HepG2 (cell line): ENCODE results near the gene TWNK. TPM values are rescaled to one million over a fixed set of nuclear protein-coding genes. Genes with fewer than 3 reads are reported as not detected.

Source experiments
- BRD4 ChIP-seq: sonication (generic); formaldehyde crosslinking; IDR thresholded peaks from 2 replicates; pipeline ENCODE4 v1.4.0; 2020; ENCODE audit warnings: missing genetic modification reagents
- LCORL ChIP-seq, 2 experiments: fragments of 450-650 bp in 1 of 2; sonication (generic) in 1 of 2; formaldehyde crosslinking in 1 of 2; IDR thresholded peaks; 2 replicates each; pipeline versions ENCODE4 v1.5.0 to v1.6.1; 2017 to 2020; ENCODE audit warnings: antibody characterized with exemption in 1 of 2, missing genetic modification reagents in 1 of 2
- RARA ChIP-seq: IDR thresholded peaks from 2 replicates; pipeline ENCODE4 v1.6.1; 2016; ENCODE audit warnings: missing genetic modification reagents, missing compliant biosample characterization
- SCMH1 ChIP-seq: sonication (generic); formaldehyde crosslinking; IDR thresholded peaks from 2 replicates; pipeline ENCODE4 v1.9.0; 2021; ENCODE audit warnings: missing genetic modification reagents, mild to moderate bottlenecking, borderline replicate concordance
- SNAPC4 ChIP-seq: sonication (generic); formaldehyde crosslinking; IDR thresholded peaks from 2 replicates; pipeline ENCODE4 v1.4.0; 2020; ENCODE audit warnings: mild to moderate bottlenecking, missing genetic modification reagents
- TRIM24 ChIP-seq: sonication (generic); formaldehyde crosslinking; IDR thresholded peaks from 2 replicates; pipeline ENCODE4 v1.8.0; 2022; ENCODE audit warnings: mild to moderate bottlenecking, missing genetic modification reagents
- ZNF333 ChIP-seq: sonication (generic); formaldehyde crosslinking; IDR thresholded peaks from 2 replicates; pipeline ENCODE4 v1.4.0; 2020; ENCODE audit warnings: mild to moderate bottlenecking, missing genetic modification reagents, borderline replicate concordance
- ZNF788 ChIP-seq: sonication (generic); formaldehyde crosslinking; IDR thresholded peaks from 2 replicates; pipeline ENCODE4 v1.5.0; 2020; ENCODE audit warnings: mild to moderate bottlenecking, missing genetic modification reagents, borderline replicate concordance
- ZUFSP ChIP-seq: sonication (generic); formaldehyde crosslinking; IDR thresholded peaks from 2 replicates; pipeline ENCODE4 v1.9.0; 2021; ENCODE audit warnings: missing genetic modification reagents, mild to moderate bottlenecking, borderline replicate concordance
- polyA plus RNA-seq, 8 experiments: library from polyadenylated mRNA; depleted of rRNA in 3 of 8; stranded (reverse) in 7 of 8; unstranded in 1 of 8; fragments of >200 nt; fragmentation: Illumina TruSeq in 4 of 8; extraction: Trizol in 4 of 8; gene quantifications; 2 replicates each; pipeline versions ENCODE4 v1.2.1 to v1.2.3, GENCODE V29; 2011 to 2016; ENCODE audit warnings: low read depth in 4 of 8, missing spikeins in 1 of 8, mixed read lengths in 1 of 8; ENCODE audit not compliant: insufficient read depth in 1 of 8
- total RNA-seq, 5 experiments: library from RNA; depleted of rRNA; stranded (reverse); fragments of >200 nt; fragmentation: Illumina TruSeq; extraction: Trizol; gene quantifications; 2 replicates each; pipeline ENCODE4 v1.2.3, GENCODE V29; 2016; ENCODE audit warnings: low read depth in 1 of 5
- TF ChIP-seq, protein P1 (sequence below), 2 experiments: sonication (generic) in 1 of 2; formaldehyde crosslinking in 1 of 2; IDR thresholded peaks; 2 replicates each; pipeline versions ENCODE4 v1.6.1 to v1.9.0; 2014 to 2022; ENCODE audit warnings: antibody characterized with exemption in 1 of 2, borderline replicate concordance in 1 of 2, inconsistent platforms in 1 of 2, low read depth in 1 of 2, missing genetic modification reagents in 1 of 2
- TF ChIP-seq, protein P2 (sequence below): sonication (generic); formaldehyde crosslinking; IDR thresholded peaks from 2 replicates; pipeline ENCODE4 v1.8.1; 2022; ENCODE audit warnings: mild to moderate bottlenecking, missing genetic modification reagents

Gene TWNK
- total and polyA plus RNA-seq, 2 of the 13 experiments (the other 11 are each of a cell fraction or from before 2014, with no cell fraction given): 10.7 to 16.5 TPM

DNA sequence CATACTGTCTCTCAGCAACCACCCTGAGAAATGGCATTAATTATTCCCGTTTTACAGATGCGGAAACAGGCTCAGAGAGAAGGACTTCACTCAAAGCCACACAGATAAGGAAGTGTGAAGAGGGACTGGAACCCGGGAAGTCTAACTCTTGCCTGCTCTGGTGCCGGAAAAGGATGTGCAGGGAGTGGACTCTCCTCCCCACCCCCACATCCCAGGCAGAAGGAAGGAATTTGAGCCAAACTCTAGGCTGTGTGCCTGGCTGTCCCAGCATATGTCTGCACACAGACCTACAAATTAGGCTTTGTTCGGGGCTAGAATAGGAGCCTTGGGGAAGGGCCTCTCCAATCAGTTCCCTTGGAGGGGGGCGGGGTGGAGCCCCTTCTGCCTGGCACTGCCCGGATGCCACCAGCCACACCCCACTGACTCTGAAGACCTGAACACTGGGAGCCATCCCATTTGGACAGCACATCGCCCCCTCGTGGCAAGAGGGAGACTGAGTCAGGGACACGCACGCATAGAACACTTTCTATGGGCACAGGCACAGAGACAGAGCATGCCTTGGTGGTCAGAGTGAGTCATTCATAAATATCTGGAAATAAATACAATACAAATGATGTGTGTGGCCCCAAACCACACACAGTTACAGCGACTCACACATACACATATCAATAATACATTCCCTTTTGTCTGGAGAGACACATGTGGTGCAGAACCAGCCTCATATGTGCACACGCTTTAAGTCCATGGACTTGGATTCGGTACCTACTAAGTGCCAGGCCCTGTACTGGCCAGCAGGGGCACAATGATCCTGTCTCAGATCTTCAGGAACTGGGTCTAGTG, 25.4 kb downstream of the TWNK start (continued):
- TF ChIP-seq, protein P1, sequence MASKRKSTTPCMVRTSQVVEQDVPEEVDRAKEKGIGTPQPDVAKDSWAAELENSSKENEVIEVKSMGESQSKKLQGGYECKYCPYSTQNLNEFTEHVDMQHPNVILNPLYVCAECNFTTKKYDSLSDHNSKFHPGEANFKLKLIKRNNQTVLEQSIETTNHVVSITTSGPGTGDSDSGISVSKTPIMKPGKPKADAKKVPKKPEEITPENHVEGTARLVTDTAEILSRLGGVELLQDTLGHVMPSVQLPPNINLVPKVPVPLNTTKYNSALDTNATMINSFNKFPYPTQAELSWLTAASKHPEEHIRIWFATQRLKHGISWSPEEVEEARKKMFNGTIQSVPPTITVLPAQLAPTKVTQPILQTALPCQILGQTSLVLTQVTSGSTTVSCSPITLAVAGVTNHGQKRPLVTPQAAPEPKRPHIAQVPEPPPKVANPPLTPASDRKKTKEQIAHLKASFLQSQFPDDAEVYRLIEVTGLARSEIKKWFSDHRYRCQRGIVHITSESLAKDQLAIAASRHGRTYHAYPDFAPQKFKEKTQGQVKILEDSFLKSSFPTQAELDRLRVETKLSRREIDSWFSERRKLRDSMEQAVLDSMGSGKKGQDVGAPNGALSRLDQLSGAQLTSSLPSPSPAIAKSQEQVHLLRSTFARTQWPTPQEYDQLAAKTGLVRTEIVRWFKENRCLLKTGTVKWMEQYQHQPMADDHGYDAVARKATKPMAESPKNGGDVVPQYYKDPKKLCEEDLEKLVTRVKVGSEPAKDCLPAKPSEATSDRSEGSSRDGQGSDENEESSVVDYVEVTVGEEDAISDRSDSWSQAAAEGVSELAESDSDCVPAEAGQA (IDR thresholded peaks at IDR 0.05; ENCODE audit: low read depth): no peak
- TF ChIP-seq, protein P1 (CRISPR knock-in tag; IDR thresholded peaks at IDR 0.05; ENCODE audit: borderline replicate concordance): no peak
- no peak for TF ChIP-seq RARA
- no peak for TF ChIP-seq ZNF333
- TF ChIP-seq TRIM24 (CRISPR knock-in tag): no peak
- TF ChIP-seq SNAPC4: no peak
- no peak for TF ChIP-seq SCMH1
- no peak for TF ChIP-seq BRD4 (CRISPR knock-in tag)
- no peak for TF ChIP-seq ZNF788
- TF ChIP-seq, protein P2, sequence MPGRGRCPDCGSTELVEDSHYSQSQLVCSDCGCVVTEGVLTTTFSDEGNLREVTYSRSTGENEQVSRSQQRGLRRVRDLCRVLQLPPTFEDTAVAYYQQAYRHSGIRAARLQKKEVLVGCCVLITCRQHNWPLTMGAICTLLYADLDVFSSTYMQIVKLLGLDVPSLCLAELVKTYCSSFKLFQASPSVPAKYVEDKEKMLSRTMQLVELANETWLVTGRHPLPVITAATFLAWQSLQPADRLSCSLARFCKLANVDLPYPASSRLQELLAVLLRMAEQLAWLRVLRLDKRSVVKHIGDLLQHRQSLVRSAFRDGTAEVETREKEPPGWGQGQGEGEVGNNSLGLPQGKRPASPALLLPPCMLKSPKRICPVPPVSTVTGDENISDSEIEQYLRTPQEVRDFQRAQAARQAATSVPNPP (CRISPR knock-in tag): no peak
- TF ChIP-seq LCORL (IDR thresholded peaks at IDR 0.05): no peak
- TF ChIP-seq LCORL (CRISPR knock-in tag; IDR thresholded peaks at IDR 0.05): peak; percentile 46; the same call in 1 of the 2 replicates
- TF ChIP-seq ZUFSP (CRISPR knock-in tag): no peak
